NCI-H2029 treated with DMSO at 0.1 percent for 48 hours (cell line): Measurements from ENCODE around the gene ZC3HAV1L.
A peak's percentile ranks its signal among the peaks of the same experiment; 100 is the strongest.
"Not testable (repeated sequence)": the region's sequence is repeated elsewhere in the genome, so short reads cannot be mapped to it uniquely, and the experiment has no call there.

Source experiments
- DNase-seq: peaks from one replicate; lab custom pipeline; 2025; lab: John Stamatoyannopoulos, UW

The ZC3HAV1L gene

DNA sequence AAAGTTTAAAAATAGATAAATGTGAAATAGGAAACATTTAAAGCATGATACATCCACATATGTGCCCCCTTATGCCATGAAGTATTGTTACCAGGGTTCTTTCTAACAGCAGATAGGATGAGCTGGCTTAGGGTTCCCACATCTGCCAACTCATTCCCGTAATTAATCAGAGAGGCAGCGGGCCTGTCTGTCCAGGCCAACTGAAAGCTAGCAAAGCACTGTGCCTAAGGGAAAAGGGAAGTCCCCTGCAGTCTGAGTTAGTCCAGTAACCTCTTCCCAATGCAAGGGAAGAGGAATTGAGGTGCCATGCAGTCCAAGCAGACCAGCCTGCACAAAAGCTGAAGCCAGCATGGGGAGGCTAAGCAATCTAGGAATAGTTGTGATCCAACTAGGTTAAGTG lies 18.3 kb upstream of the ZC3HAV1L start:
- DNase-seq = no peak

DNA sequence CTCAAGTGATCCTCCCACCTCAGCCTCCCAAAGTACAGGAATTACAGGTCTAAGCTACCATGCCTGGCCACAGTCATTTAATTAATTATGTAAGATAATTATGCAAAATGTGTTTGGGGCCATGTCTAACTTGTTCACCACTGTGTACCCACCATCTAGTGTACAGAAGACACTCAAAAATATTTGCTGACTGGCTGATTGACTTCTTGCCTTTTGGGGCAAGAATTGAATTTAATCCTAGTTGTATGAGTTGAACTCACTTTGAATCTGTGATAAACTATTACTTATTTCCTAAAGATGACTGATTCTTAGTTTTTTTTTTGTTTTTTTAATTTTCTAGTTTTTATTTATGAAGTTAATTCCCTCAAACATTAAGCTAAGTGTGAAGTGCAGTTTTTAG lies 15.8 kb upstream of the ZC3HAV1L start:
- DNase-seq = no peak

- no peak for DNase-seq
Measured at GRCh38 chr7:139049936-139050335, 14.1 kb upstream of the ZC3HAV1L start.

DNA sequence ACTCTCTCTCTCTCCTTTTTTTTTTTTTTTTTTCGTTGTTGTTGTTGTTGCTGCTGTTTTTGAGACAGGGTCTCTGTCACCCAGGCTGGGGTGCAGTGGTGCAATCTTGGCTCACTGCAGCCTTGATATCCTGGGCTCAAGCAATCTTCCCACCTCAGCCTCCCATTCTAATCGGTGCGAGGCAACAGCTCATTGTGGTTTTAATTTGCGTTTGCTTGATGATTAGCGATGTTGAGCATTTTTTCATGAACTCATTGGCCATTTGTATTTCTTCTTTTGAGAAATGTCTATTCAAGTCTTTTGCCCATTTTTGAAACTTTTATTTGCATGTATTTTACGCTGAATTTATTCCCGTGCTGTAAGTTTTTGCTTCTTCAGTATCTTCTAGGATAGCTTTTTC lies 13.3 kb upstream of the ZC3HAV1L start:
- no peak for DNase-seq

DNA sequence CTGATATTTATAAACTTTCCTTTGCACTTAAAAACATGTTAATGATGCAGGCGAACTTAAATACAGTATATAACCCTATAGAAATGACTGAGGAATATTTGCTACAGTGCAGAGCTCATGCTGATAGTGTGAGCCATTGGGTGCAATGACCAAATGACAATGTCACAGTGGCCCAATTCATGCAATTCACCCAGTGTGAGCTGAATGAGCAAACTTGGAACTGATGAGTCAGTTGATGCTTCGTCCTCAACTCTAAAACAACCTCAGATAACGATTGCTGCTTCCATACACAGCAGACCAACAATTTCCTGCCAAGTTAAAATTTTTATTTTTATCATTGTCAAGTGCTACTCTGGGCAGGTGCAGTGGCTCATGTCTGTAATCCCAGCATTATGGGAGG lies 12.1 kb upstream of the ZC3HAV1L start:
- DNase-seq = no peak

DNA sequence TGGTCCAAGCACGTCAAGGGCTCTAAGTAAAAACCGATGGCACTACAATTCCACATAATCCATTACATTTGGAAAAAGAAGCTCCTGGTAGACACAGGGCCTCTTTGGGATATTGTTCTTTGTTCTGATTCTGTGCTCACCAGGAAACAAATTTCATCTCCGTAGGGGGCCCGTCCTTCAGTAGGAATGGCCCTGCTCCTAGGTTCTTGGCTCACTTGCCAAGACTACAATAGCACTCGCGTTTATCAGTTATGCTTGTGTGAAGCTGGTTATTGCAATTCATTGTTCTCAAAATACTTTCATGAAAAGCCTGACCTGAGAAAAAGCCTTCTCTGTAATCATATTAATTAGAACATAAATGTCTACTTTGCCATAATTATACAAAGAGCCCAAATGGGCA lies 10.3 kb upstream of the ZC3HAV1L start:
- no peak for DNase-seq

DNA sequence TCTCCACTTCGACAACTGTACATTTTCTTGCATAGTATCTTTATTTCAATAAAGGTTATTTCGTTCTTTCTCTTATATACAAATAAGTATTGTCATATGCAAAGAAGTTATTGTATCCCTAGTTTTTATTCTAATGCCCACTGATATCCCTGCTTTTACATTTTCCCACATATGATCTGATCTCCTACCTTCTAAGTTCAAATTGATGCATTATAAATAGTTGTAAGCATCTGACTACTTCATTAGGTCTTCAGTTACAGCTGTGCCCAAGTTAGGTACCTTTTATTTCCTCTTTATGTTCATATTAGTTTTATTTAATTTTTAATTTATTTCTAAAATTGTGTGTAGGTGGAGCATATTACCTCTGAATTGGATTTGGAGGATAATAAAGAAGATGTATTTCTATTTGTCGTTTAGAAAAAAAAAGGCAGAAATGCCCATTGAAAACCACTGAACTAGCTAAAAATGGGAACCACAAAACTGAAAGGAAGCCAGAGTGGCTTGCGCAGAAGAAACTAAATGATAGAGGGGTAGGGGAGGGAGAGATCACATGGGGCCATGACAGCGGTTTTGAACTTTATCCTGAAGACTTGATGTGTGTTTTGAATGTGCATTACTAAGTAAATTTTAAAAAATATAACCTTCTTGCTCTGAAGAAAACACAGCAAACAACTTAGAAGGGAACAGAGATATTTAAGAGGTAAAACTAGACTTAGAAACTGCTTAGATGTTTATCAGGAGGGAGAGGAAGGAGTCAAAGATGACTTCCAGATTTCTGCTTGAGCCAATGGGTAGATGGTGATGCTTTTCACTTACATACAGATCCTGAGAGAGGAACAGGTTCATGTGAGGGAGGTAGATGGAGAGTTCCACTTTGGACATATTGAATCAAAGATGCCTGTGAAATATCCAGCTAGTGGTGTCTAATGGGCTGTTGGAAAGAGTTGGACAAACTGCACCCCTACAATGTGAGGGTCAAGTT lies 9.3 kb upstream of the ZC3HAV1L start:
- DNase-seq = no peak

GRCh38 chr7:139043823-139044812 lies 8.3 kb upstream of the ZC3HAV1L start:
- peak; percentile 91 for DNase-seq

DNA sequence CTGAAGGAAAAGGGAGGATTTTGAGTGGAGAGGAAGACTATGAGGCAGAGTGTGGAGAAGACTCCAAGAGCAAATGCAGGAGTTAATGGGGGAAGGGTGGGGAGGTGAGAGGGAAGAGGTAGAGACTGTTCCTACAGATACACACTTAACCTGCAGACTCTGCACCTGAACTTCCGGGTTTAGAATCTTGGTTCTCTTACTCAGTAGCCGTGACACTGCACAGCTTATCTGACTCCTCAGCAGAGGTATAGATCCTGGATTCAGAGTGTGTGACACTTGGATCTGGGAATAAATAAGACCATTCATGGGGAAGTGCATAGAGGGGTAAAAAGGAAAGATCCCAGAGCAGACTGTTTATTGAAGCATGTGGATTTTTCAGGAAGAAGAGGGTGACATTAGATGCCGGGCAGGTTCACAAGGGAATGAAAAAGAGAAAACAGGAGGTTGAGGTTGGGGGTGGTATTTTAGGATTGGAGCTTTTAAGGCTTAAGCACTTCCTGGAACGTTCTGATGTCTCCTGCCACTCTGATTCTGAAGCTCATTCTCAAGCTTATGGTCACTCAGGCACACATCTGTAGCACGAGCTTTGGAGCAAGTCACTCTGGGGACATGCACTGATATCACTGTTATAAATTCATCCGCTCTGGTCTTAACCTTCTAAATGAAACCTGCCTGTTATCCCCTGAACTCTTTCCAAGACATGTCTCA lies 5.7 kb upstream of the ZC3HAV1L start:
- peak; percentile 57 for DNase-seq

GRCh38 chr7:139038691-139039090 lies 2.8 kb upstream of the ZC3HAV1L start:
- no peak for DNase-seq

DNA sequence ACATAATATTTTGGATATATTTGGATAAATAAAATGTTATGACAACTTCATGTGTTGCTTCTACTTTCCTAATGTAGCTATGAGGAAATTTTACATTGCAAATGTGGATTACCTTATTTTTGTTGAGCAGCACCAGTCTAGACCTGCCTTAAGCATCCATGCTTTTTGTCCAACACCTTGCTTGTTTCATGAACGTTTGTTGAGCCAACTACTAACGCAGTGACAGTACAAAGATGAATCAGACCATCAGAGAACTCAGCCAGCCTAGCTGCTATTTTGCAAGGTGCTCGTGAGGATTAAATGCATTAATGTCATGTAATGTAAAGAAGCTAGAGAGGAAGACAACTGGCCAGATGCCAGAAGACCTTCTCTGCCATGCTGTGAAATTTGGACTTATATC lies 1.1 kb upstream of the ZC3HAV1L start:
- no peak for DNase-seq

GRCh38 chr7:139034855-139035585 lies 822 bp downstream of the ZC3HAV1L start:
- DNase-seq = no peak

DNA sequence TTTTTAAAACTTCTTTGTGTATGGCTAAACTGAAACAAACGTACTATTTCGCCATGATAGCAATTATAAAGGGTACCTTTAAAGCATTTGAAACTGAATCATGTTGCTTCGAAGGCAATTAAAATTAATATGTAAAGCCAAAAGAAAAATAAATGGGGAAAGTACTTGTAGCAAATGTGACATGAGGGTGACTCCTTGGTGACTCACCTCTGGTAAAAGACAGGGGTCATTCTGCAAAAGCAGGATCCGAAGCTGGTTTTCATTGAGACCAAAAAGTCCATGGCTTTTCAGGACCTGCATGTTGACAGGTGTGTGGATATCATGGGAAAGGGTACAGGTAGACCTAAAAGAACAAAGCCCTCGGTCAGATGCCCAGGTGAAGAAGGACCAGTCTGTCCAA lies 1.5 kb downstream of the ZC3HAV1L start:
- no peak for DNase-seq

GRCh38 chr7:139033346-139034114 lies 2.3 kb downstream of the ZC3HAV1L start:
- DNase-seq = no peak

GRCh38 chr7:139032473-139032872 lies 3.4 kb downstream of the ZC3HAV1L start:
- no peak for DNase-seq

- no peak for DNase-seq
Measured at GRCh38 chr7:139029353-139029752, 6.5 kb downstream of the ZC3HAV1L start.

- no peak for DNase-seq
Measured at GRCh38 chr7:139026551-139026950, 9.3 kb downstream of the ZC3HAV1L start.

- not testable (repeated sequence) for DNase-seq
Measured at GRCh38 chr7:139025861-139026260, 10.0 kb downstream of the ZC3HAV1L start.

- no peak for DNase-seq
Measured at GRCh38 chr7:139023076-139023475, 12.8 kb downstream of the ZC3HAV1L start.

- DNase-seq = no peak
Measured at GRCh38 chr7:139022286-139022685, 13.6 kb downstream of the ZC3HAV1L start.
